ENCODE results near the gene TMEM38A.
"Not testable (repeated sequence)": the region's sequence is repeated elsewhere in the genome, so short reads cannot be mapped to it uniquely, and the experiment has no call there.

TMEM38A gene

GRCh38 chr19:16638666-16639065 lies 22.3 kb upstream of the TMEM38A start:
- WGBS: 100% methylated on average over 1 of the region's 1 CpG
- Histone ChIP-seq H3K9me3 (ENCODE audit: insufficient read depth, low read depth, low read length) (no peaks in the 10 kb centered on the region), H3K36me3 (ENCODE audit: insufficient read depth, low read length) (peaks cover 61% of the 10 kb centered on the region), H3K27me3 (ENCODE audit: insufficient read depth, low read length) (no peaks in the 10 kb centered on the region), H3K4me1 (ENCODE audit: insufficient read depth, low read length) (no peaks in the 10 kb centered on the region), H3K27ac (ENCODE audit: low read depth, low read length) (no peak overlapping the region), H3K4me3 (ENCODE audit: low read length) (no peak overlapping the region), H3K9ac (ENCODE audit: low read depth, low read length) (no peak overlapping the region)

DNA sequence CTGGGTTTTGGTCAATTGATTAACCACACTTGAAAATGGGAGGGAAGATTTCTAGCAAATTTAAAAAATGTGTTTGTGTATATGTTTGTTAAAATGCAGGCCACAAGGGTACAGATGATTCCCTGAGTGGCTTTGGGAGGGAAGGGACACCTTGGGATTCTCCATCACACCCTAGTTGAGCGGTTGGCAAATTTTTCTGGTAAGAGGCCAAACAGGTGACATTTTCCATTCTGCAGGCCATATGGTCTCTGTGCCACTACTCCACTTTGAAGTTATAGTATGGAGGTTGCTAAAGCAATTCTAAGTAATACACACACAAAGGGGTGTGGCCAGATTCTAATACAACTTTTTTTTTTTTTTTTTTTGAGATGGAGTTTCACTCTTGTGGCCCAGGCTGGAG lies 20.0 kb upstream of the TMEM38A start:
- Histone ChIP-seq H3K9me3 (ENCODE audit: insufficient read depth, low read depth, low read length) (no peaks in the 10 kb centered on the region), H3K36me3 (ENCODE audit: insufficient read depth, low read length) (peaks cover 62% of the 10 kb centered on the region), H3K9ac (ENCODE audit: low read depth, low read length) (no peak overlapping the region), H3K4me1 (ENCODE audit: insufficient read depth, low read length) (no peaks in the 10 kb centered on the region), H3K27me3 (ENCODE audit: insufficient read depth, low read length) (no peaks in the 10 kb centered on the region), H3K4me3 (ENCODE audit: low read length) (no peak overlapping the region), H3K27ac (ENCODE audit: low read depth, low read length) (no peak overlapping the region)
- 88% methylated on average over 1 of the region's 1 CpG for whole genome bisulfite sequencing

- no peaks in the 10 kb centered on the region for H3K27me3 ChIP-seq (ENCODE audit: insufficient read depth, low read length)
- WGBS: 97% methylated on average over 10 of the region's 10 CpGs
These were observed 19.2 kb upstream of the TMEM38A start for GRCh38 chr19:16641695-16642094.

DNA sequence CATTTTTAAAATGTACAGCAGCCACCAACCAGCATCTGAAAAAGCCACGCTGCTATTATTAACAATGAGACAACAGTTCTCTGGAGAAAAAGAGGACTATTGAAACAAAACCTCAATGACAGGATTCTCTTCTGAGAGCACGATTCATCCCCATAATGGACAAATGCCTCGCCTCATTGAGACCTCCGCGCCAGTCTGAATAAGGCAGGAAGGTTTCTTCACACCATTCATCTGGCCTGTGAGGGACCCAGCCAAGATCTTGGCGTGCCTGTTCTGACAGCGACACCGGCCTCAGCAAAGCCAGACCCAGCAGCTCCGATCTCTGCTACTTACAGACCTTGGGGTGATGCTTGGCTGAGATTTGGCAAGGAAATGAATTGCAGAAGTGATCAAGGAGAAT lies 15.8 kb upstream of the TMEM38A start:
- H3K27ac ChIP-seq (ENCODE audit: low read depth, low read length): no peak overlapping the region
- no peak overlapping the region for H3K4me3 ChIP-seq (ENCODE audit: low read length)
- H3K9ac ChIP-seq (ENCODE audit: low read depth, low read length): no peak overlapping the region
- peaks cover 84% of the 10 kb centered on the region for H3K36me3 ChIP-seq (ENCODE audit: insufficient read depth, low read length)
- no peaks in the 10 kb centered on the region for H3K9me3 ChIP-seq (ENCODE audit: insufficient read depth, low read depth, low read length)
- no peaks in the 10 kb centered on the region for H3K4me1 ChIP-seq (ENCODE audit: insufficient read depth, low read length)
- 95% methylated on average over 9 of the region's 9 CpGs for WGBS
- H3K27me3 ChIP-seq (ENCODE audit: insufficient read depth, low read length): no peaks in the 10 kb centered on the region

More at GRCh38 chr19:16641695-16642094, 19.2 kb upstream of the TMEM38A start:
- no peak overlapping the region for H3K4me3 ChIP-seq (ENCODE audit: low read length)
- peaks cover 69% of the 10 kb centered on the region for H3K36me3 ChIP-seq (ENCODE audit: insufficient read depth, low read length)
- no peak overlapping the region for H3K27ac ChIP-seq (ENCODE audit: low read depth, low read length)
- no peaks in the 10 kb centered on the region for H3K4me1 ChIP-seq (ENCODE audit: insufficient read depth, low read length)
- H3K9ac ChIP-seq (ENCODE audit: low read depth, low read length): no peak overlapping the region
- H3K9me3 ChIP-seq (ENCODE audit: insufficient read depth, low read depth, low read length): no peaks in the 10 kb centered on the region

GRCh38 chr19:16649734-16650133 lies 11.2 kb upstream of the TMEM38A start:
- Histone ChIP-seq H3K27ac (ENCODE audit: low read depth, low read length) (no peak overlapping the region), H3K36me3 (ENCODE audit: insufficient read depth, low read length) (peaks cover 93% of the 10 kb centered on the region)
- 93% methylated on average over 9 of the region's 9 CpGs for WGBS

DNA sequence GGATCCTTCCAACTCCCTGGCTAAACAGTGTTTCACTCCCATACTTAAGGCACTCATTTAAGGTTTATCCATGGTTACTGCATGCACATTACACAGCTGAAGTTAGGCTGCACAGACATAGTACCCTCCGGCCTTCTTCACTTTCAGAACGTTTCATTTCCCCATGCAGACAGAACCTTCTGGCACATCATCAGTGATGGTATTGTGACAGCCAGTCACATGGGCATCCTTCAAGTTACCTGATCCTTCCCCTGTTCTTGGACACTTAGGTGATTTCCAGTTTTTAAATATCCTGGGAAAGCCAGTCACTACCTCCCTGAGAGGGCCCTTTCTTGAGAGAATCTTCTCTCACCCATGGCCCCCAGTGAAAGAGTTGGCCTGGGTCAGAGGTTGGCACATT lies 10.1 kb upstream of the TMEM38A start:
- H3K27ac ChIP-seq (ENCODE audit: low read depth, low read length): no peak overlapping the region
- 96% methylated on average over 2 of the region's 2 CpGs for WGBS
- H3K27me3 ChIP-seq (ENCODE audit: insufficient read depth, low read length): no peaks in the 10 kb centered on the region
- no peak overlapping the region for H3K4me3 ChIP-seq (ENCODE audit: low read length)
- no peak overlapping the region for H3K9ac ChIP-seq (ENCODE audit: low read depth, low read length)
- H3K9me3 ChIP-seq (ENCODE audit: insufficient read depth, low read depth, low read length): no peaks in the 10 kb centered on the region
- H3K36me3 ChIP-seq (ENCODE audit: insufficient read depth, low read length): peaks cover 92% of the 10 kb centered on the region
- H3K4me1 ChIP-seq (ENCODE audit: insufficient read depth, low read length): no peaks in the 10 kb centered on the region

More at GRCh38 chr19:16649734-16650133, 11.2 kb upstream of the TMEM38A start:
- no peaks in the 10 kb centered on the region for H3K9me3 ChIP-seq (ENCODE audit: insufficient read depth, low read depth, low read length)
- H3K27me3 ChIP-seq (ENCODE audit: insufficient read depth, low read length): no peaks in the 10 kb centered on the region
- H3K4me1 ChIP-seq (ENCODE audit: insufficient read depth, low read length): no peaks in the 10 kb centered on the region
- no peak overlapping the region for H3K9ac ChIP-seq (ENCODE audit: low read depth, low read length)
- no peak overlapping the region for H3K4me3 ChIP-seq (ENCODE audit: low read length)

- H3K4me3 ChIP-seq (ENCODE audit: low read length); H3K27me3 ChIP-seq (ENCODE audit: insufficient read depth, low read length); H3K4me1 ChIP-seq (ENCODE audit: insufficient read depth, low read length); H3K9ac ChIP-seq (ENCODE audit: low read depth, low read length); H3K9me3 ChIP-seq (ENCODE audit: insufficient read depth, low read depth, low read length); H3K27ac ChIP-seq (ENCODE audit: low read depth, low read length): not testable (repeated sequence)
- 93% methylated on average over 8 of the region's 8 CpGs for WGBS
- peaks cover 90% of the 10 kb centered on the region for H3K36me3 ChIP-seq (ENCODE audit: insufficient read depth, low read length)
These were observed 9.3 kb upstream of the TMEM38A start for GRCh38 chr19:16651421-16652188.

DNA sequence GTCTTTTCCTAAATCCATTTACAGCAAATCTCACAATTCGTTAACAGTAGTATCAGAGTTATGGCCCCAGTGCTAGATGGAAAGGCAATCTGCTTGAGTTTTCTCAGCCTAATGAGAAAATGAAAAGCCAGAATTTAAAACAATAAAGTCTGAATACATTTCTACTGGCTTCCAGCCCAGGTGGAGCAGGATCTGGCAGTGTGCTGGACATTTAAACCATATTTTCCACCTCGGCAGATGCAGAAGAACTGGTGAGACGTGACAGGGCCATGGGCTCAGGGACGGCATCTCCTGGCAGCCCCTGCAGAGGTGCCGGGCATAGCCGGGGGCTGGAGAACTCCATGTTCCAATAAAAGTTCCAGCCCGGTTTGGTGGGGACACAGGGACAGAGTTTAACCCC lies 8.1 kb upstream of the TMEM38A start:
- no peaks in the 10 kb centered on the region for H3K9me3 ChIP-seq (ENCODE audit: insufficient read depth, low read depth, low read length)
- no peak overlapping the region for H3K27ac ChIP-seq (ENCODE audit: low read depth, low read length)
- H3K27me3 ChIP-seq (ENCODE audit: insufficient read depth, low read length): no peaks in the 10 kb centered on the region
- peaks cover 91% of the 10 kb centered on the region for H3K36me3 ChIP-seq (ENCODE audit: insufficient read depth, low read length)
- 95% methylated on average over 7 of the region's 7 CpGs for WGBS
- H3K4me3 ChIP-seq (ENCODE audit: low read length): no peak overlapping the region
- no peaks in the 10 kb centered on the region for H3K4me1 ChIP-seq (ENCODE audit: insufficient read depth, low read length)
- no peak overlapping the region for H3K9ac ChIP-seq (ENCODE audit: low read depth, low read length)

- Histone ChIP-seq H3K4me1 (ENCODE audit: insufficient read depth, low read length) (no peaks in the 10 kb centered on the region), H3K4me3 (ENCODE audit: low read length) (no peak overlapping the region), H3K36me3 (ENCODE audit: insufficient read depth, low read length) (peaks cover 95% of the 10 kb centered on the region), H3K9ac (ENCODE audit: low read depth, low read length) (no peak overlapping the region), H3K9me3 (ENCODE audit: insufficient read depth, low read depth, low read length) (no peaks in the 10 kb centered on the region), H3K27me3 (ENCODE audit: insufficient read depth, low read length) (no peaks in the 10 kb centered on the region), H3K27ac (ENCODE audit: low read depth, low read length) (no peak overlapping the region)
- 96% methylated on average over 3 of the region's 3 CpGs for WGBS
These were observed 6.8 kb upstream of the TMEM38A start for GRCh38 chr19:16654140-16654539.

DNA sequence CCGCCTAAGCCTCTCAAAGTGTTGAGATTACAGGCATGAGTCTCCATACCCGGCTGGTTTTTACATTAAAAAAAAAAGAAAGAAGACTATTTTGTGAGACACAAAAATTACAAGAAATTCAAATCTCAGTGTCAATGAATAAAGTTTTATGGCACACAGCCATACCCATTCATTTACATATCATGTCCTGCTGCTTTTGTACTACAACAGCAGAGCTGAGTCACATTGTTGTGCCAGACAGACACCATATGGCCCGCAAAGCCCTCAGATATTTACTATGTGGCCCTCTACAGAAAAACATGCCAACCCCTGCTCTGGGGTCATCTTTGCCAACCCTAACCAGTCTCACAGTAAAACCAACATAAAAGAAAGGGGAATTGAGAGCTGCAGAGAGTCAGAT lies 6.3 kb upstream of the TMEM38A start:
- H3K9me3 ChIP-seq (ENCODE audit: insufficient read depth, low read depth, low read length): no peaks in the 10 kb centered on the region
- no peak overlapping the region for H3K9ac ChIP-seq (ENCODE audit: low read depth, low read length)
- 96% methylated on average over 3 of the region's 3 CpGs for WGBS
- H3K4me1 ChIP-seq (ENCODE audit: insufficient read depth, low read length): no peaks in the 10 kb centered on the region
- H3K27me3 ChIP-seq (ENCODE audit: insufficient read depth, low read length): no peaks in the 10 kb centered on the region
- no peak overlapping the region for H3K4me3 ChIP-seq (ENCODE audit: low read length)
- peaks cover 90% of the 10 kb centered on the region for H3K36me3 ChIP-seq (ENCODE audit: insufficient read depth, low read length)
- H3K27ac ChIP-seq (ENCODE audit: low read depth, low read length): no peak overlapping the region

DNA sequence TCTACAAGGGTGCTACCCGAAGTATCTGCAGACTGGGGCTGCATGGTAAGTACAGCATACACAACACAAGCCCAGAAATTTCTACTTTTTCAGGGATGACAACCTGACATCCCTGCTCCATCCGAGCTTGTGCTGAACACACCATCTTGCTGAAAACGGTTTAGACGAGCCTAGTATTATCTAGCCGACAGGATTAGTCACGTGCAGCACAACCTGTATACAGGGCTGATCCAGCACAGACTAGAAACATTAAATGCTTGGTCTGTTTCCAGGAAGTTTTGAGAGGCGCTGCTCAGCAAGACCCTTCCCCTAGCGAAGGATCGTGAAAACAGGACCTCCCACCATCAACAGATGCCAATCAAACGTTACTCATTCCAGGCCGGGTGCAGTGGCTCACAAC lies 5.2 kb upstream of the TMEM38A start:
- H3K4me1 ChIP-seq (ENCODE audit: insufficient read depth, low read length): no peaks in the 10 kb centered on the region
- H3K4me3 ChIP-seq (ENCODE audit: low read length): no peak overlapping the region
- H3K27ac ChIP-seq (ENCODE audit: low read depth, low read length): no peak overlapping the region
- 96% methylated on average over 11 of the region's 11 CpGs for WGBS
- H3K9me3 ChIP-seq (ENCODE audit: insufficient read depth, low read depth, low read length): no peaks in the 10 kb centered on the region
- H3K36me3 ChIP-seq (ENCODE audit: insufficient read depth, low read length): peaks cover 79% of the 10 kb centered on the region
- no peak overlapping the region for H3K9ac ChIP-seq (ENCODE audit: low read depth, low read length)
- H3K27me3 ChIP-seq (ENCODE audit: insufficient read depth, low read length): peaks cover 3% of the 10 kb centered on the region; the same call in 1 of the 2 replicates

GRCh38 chr19:16657384-16657783 lies 3.6 kb upstream of the TMEM38A start:
- no peak overlapping the region for H3K9ac ChIP-seq (ENCODE audit: low read depth, low read length)
- H3K4me1 ChIP-seq (ENCODE audit: insufficient read depth, low read length): no peaks in the 10 kb centered on the region
- no peaks in the 10 kb centered on the region for H3K9me3 ChIP-seq (ENCODE audit: insufficient read depth, low read depth, low read length)
- H3K4me3 ChIP-seq (ENCODE audit: low read length): no peak overlapping the region
- peaks cover 63% of the 10 kb centered on the region for H3K36me3 ChIP-seq (ENCODE audit: insufficient read depth, low read length)
- H3K27me3 ChIP-seq (ENCODE audit: insufficient read depth, low read length): peaks cover 16% of the 10 kb centered on the region
- no peak overlapping the region for H3K27ac ChIP-seq (ENCODE audit: low read depth, low read length)
- 89% methylated on average over 5 of the region's 5 CpGs for WGBS

All from HUES64 (cell line).